ENCODE data around the gene EPOP.
A peak's percentile ranks its signal among the peaks of the same experiment; 100 is the strongest.

DNA sequence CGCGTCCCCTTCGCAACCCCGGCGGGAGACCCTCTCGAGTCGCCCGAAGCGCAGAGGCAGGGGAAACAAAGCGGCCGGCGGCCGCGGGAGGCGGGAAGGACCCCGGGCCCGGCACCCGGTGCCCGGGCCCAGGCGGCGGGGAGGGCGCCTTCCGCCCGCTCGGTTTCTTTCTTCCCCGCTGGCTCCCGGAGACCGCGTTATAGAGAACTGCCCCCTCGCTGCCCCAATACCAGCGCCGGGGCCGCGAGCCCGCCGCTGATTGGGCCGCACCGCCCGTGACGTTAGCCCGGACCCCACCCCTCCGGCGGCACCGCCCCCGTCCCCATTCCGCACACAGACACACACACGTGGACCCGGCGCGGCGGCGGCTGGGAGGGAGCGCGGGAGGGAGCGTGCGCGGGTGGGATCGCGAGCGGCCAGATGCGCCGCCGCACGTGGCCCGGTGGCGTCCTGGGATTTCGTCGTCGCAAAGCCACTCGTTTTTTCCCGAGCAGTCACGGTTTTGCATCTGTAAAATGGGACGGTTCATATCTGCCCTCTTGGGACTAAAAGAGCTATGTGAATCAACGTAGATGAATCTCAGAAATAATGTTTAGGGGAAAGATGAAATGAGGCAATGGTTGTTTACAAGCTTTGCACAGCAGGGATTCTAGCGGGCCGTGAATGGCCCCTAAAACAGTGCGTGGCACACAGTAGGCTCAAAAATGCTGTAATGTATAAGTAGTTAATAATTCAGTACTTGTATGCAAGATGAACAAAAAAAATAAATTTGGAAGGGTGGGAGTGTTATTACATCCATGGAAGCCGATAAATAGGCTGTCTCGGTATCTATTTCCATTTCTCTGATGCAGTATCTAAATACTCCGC, at the start of gene EPOP:
- TF ChIP-seq, protein P1, sequence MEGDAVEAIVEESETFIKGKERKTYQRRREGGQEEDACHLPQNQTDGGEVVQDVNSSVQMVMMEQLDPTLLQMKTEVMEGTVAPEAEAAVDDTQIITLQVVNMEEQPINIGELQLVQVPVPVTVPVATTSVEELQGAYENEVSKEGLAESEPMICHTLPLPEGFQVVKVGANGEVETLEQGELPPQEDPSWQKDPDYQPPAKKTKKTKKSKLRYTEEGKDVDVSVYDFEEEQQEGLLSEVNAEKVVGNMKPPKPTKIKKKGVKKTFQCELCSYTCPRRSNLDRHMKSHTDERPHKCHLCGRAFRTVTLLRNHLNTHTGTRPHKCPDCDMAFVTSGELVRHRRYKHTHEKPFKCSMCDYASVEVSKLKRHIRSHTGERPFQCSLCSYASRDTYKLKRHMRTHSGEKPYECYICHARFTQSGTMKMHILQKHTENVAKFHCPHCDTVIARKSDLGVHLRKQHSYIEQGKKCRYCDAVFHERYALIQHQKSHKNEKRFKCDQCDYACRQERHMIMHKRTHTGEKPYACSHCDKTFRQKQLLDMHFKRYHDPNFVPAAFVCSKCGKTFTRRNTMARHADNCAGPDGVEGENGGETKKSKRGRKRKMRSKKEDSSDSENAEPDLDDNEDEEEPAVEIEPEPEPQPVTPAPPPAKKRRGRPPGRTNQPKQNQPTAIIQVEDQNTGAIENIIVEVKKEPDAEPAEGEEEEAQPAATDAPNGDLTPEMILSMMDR (conservative IDR thresholded peaks at IDR 0.05) = 0 out of 2 replicates have a peak, but pooled peaks have one; percentile 17
- 0 out of 2 replicates have a peak, but pooled peaks have one; percentile 54 for TF ChIP-seq ZFX (IDR thresholded peaks at IDR 0.05)
